SK-N-SH (cell line): ENCODE results near the gene WIPF2. TPM values are rescaled to one million over a fixed set of nuclear protein-coding genes. Genes with fewer than 3 reads are reported as not detected.

ENCODE experiments used
- CTCF ChIA-PET: fragments of 300-600, 350-600 bp; formaldehyde crosslinking; extraction: SDS; loops from one replicate; lab custom pipeline; 2021; lab: Yijun Ruan, JAX
- POLR2A ChIA-PET: fragments of 350-600 bp; sonication (Branson Sonifier 250); formaldehyde crosslinking; extraction: SDS; loops from one replicate; lab custom pipeline; 2020; ENCODE audit warnings: antibody characterized with exemption, inconsistent platforms; lab: Yijun Ruan, JAX
- DNase-seq: peaks from one replicate; pipeline ENCODE4 v3.0.0; 2012
- H2AFZ ChIP-seq: fragments of 200-600 bp; sonication (generic); 2 replicates; pipeline ENCODE4 v1.8.1; 2016; ENCODE audit warnings: antibody characterized with exemption, mild to moderate bottlenecking, low read depth
- H3F3A ChIP-seq: fragments of 200-600 bp; sonication (generic); replicated peaks from 2 replicates; pipeline ENCODE3; 2016; ENCODE audit warnings: antibody characterized with exemption, mild to moderate bottlenecking; ENCODE audit not compliant: insufficient read depth
- H3K27ac ChIP-seq, 2 experiments: fragments of 200-500 bp in 1 of 2; fragments of 200-600 bp in 1 of 2; sonication (Bioruptor generic) in 1 of 2; sonication (generic), shearing (Covaris generic) in 1 of 2; 2 replicates each; pipeline versions ENCODE4 v1.5.1 to v1.6.1; 2014 to 2016; ENCODE audit warnings: low read depth in 2 of 2, inconsistent platforms in 1 of 2, low read length in 1 of 2, mild to moderate bottlenecking in 1 of 2, mixed read lengths in 1 of 2
- H3K27me3 ChIP-seq: fragments of 200-600 bp; sonication (generic), shearing (Covaris generic); 2 replicates; pipeline ENCODE4 v1.6.1; 2016; ENCODE audit warnings: mixed run types; ENCODE audit not compliant: insufficient read depth
- H3K36me3 ChIP-seq, 2 experiments: fragments of 200-500 bp in 1 of 2; fragments of 200-600 bp in 1 of 2; sonication (Bioruptor generic) in 1 of 2; sonication (generic) in 1 of 2; replicated peaks in 1 of 2; 2 replicates each; pipeline versions ENCODE3 to v1.5.1; 2014 to 2016; ENCODE audit warnings: low read length in 1 of 2, mild to moderate bottlenecking in 1 of 2; ENCODE audit not compliant: insufficient read depth in 2 of 2, control insufficient read depth in 1 of 2
- H3K4me1 ChIP-seq, 2 experiments: fragments of 200-500 bp in 1 of 2; fragments of 200-600 bp in 1 of 2; sonication (Bioruptor generic) in 1 of 2; sonication (generic), shearing (Covaris generic) in 1 of 2; 2 replicates each; pipeline versions ENCODE4 v1.5.1 to v1.6.1; 2014 to 2016; ENCODE audit warnings: low read depth in 1 of 2, low read length in 1 of 2, mixed run types in 1 of 2; ENCODE audit not compliant: insufficient read depth in 2 of 2, control insufficient read depth in 1 of 2
- H3K4me2 ChIP-seq: fragments of 200-600 bp; sonication (generic), shearing (Covaris generic); 2 replicates; pipeline ENCODE4 v1.6.1; 2017; ENCODE audit warnings: mixed run types
- H3K4me3 ChIP-seq, 2 experiments: fragments of 200-500 bp in 1 of 2; fragments of 200-600 bp in 1 of 2; sonication (Bioruptor generic) in 1 of 2; sonication (generic), shearing (Covaris generic) in 1 of 2; 2 replicates each; pipeline versions ENCODE4 v1.5.1 to v1.8.1; 2014 to 2016; ENCODE audit warnings: low read depth in 2 of 2, inconsistent platforms in 1 of 2, low read length in 1 of 2, mild to moderate bottlenecking in 1 of 2, mixed read lengths in 1 of 2, moderate library complexity in 1 of 2
- H3K79me2 ChIP-seq: fragments of 200-600 bp; sonication (generic); 2 replicates; pipeline ENCODE4 v1.8.1; 2017; ENCODE audit warnings: mild to moderate bottlenecking; ENCODE audit not compliant: insufficient read depth
- H3K9ac ChIP-seq: fragments of 200-600 bp; sonication (generic); 2 replicates; pipeline ENCODE4 v1.6.1; 2017; ENCODE audit warnings: mixed run types
- H3K9me2 ChIP-seq: fragments of 200-600 bp; sonication (generic); 2 replicates; pipeline ENCODE4 v1.6.1; 2017; ENCODE audit warnings: mixed run types
- H3K9me3 ChIP-seq: fragments of 200-600 bp; sonication (generic); 2 replicates; pipeline ENCODE4 v1.6.1; 2017; ENCODE audit warnings: mixed run types, mild to moderate bottlenecking, moderate library complexity
- H4K20me1 ChIP-seq: fragments of 200-600 bp; sonication (generic); 2 replicates; pipeline ENCODE4 v1.6.1; 2017; ENCODE audit warnings: mild to moderate bottlenecking, mixed run types; ENCODE audit not compliant: insufficient read depth
- CHD2 ChIP-seq: fragments of 150-350 bp; IDR thresholded peaks from 2 replicates; pipeline ENCODE4 v1.6.1; 2018; ENCODE audit warnings: low read length; ENCODE audit not compliant: partially characterized antibody
- EP300 ChIP-seq, 2 experiments: IDR thresholded peaks; 2 replicates each; pipeline versions ENCODE4 v1.4.0 to v1.6.1; 2012; ENCODE audit warnings: borderline replicate concordance in 1 of 2, low read depth in 1 of 2, low read length in 1 of 2
- EZH2phosphoT487 ChIP-seq: fragments of 200-600 bp; sonication (generic); IDR thresholded peaks from 2 replicates; pipeline ENCODE4 v1.6.1; 2017; ENCODE audit warnings: low read depth, mixed run types, mild to moderate bottlenecking, antibody characterized with exemption, moderate library complexity, borderline replicate concordance
- FOSL2 ChIP-seq: IDR thresholded peaks from 2 replicates; pipeline ENCODE4 v1.4.0; 2012; ENCODE audit warnings: low read depth, mild to moderate bottlenecking, moderate library complexity, borderline replicate concordance
- GABPA ChIP-seq: IDR thresholded peaks from 2 replicates; pipeline ENCODE4 v1.4.0; 2012; ENCODE audit warnings: low read depth, mild to moderate bottlenecking
- GATA2 ChIP-seq: sonication (generic); formaldehyde crosslinking; IDR thresholded peaks from 2 replicates; pipeline ENCODE4 v1.5.0; 2020; ENCODE audit warnings: mild to moderate bottlenecking, missing genetic modification reagents
- JUND ChIP-seq: IDR thresholded peaks from 2 replicates; pipeline ENCODE4 v1.4.0; 2012
- MEF2A ChIP-seq: IDR thresholded peaks from 2 replicates; pipeline ENCODE4 v1.4.0; 2012; ENCODE audit warnings: low read depth, borderline replicate concordance
- POLR2AphosphoS5 ChIP-seq: IDR thresholded peaks from 2 replicates; pipeline ENCODE4 v1.6.1; 2012; ENCODE audit warnings: low read depth, low read length
- RXRA ChIP-seq: IDR thresholded peaks from 2 replicates; pipeline ENCODE4 v1.4.0; 2012; ENCODE audit warnings: low read depth, mild to moderate bottlenecking, borderline replicate concordance
- SMC3 ChIP-seq: IDR thresholded peaks from 2 replicates; pipeline ENCODE4 v1.6.1; 2012; ENCODE audit warnings: low read depth, low read length, improper control_type of control experiment
- TAF1 ChIP-seq: IDR thresholded peaks from 2 replicates; pipeline ENCODE4 v1.6.1; 2012; ENCODE audit warnings: low read depth, mild to moderate bottlenecking, low read length, moderate library complexity, borderline replicate concordance
- TEAD4 ChIP-seq: IDR thresholded peaks from 2 replicates; pipeline ENCODE4 v1.4.0; 2012; ENCODE audit warnings: mild to moderate bottlenecking, borderline replicate concordance; ENCODE audit not compliant: insufficient read depth
- YY1 ChIP-seq: IDR thresholded peaks from 2 replicates; pipeline ENCODE4 v1.4.0; 2012; ENCODE audit warnings: low read depth, mild to moderate bottlenecking
- WGBS: methylation state at CpG from one replicate; pipeline ENCODE4 v1.1.6; 2017; ENCODE audit warnings: low lambda C conversion rate; 5-methylcytosine and 5-hydroxymethylcytosine counted together
- polyA plus RNA-seq, 3 experiments: library from polyadenylated mRNA; depleted of rRNA; stranded (reverse); fragments of >200 nt; gene quantifications; 2 replicates each; pipeline ENCODE4 v1.2.3, GENCODE V29; 2012
- TF ChIP-seq, protein P1 (sequence below): IDR thresholded peaks from 2 replicates; pipeline ENCODE4 v1.4.0; 2012; ENCODE audit warnings: low read depth, borderline replicate concordance
- TF ChIP-seq, protein P2 (sequence below): IDR thresholded peaks from 2 replicates; pipeline ENCODE4; 2012
- TF ChIP-seq, protein P3 (sequence below): IDR thresholded peaks from 2 replicates; pipeline ENCODE4 v1.4.0; 2012; ENCODE audit warnings: low read depth

Gene WIPF2
- polyA plus RNA-seq, 1 of the 3 experiments (the other 2 are of a cell fraction): 6.8 TPM

DNA sequence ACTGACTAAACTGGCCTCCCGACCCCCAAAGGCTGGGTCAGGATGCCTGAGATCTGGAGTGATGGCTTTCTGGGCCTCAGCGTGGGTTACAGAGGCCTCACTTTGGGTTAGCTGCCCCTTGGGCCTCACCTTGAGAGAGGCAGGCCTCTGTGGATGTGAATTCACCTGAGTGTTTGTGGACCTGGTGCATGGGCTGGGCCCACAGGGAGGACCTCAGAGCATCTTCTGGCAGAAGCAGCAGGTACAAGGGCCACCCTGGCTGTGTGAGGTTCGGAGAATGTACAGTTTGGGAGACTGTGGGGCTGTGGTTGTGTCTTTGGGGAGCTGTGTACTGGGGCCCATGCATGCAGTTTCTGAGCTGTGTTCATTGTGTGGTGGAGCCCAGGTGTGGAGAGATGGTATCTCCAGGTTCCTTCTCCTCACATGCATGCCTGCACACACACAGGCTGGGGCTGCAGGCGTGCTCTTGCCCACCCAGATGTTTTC, 108.2 kb downstream of the WIPF2 start:
- no peak overlapping the region; the same call in 1 of the 2 replicates for H3K4me2 ChIP-seq
- no peak overlapping the region for H3K4me3 ChIP-seq
- peaks cover 98% of the 10 kb centered on the region for H3K79me2 ChIP-seq
- ChIA-PET POLR2A (interaction anchor here (0.8 to 1.6 kb wide), 2 partner anchors 16 to 24 kb away, joined by 3 to 6 read pairs; no protein-coding TSS in a partner anchor), CTCF (interaction anchor here (1.1 to 57.6 kb wide), 4 partner anchors 16 to 120 kb away, joined by 3 to 1706 read pairs (median 88); partner anchors contain the start of genes CDC6 and RARA)
- no peaks in the 10 kb centered on the region for H3K27me3 ChIP-seq
- no peak for DNase-seq
- H3K9ac ChIP-seq: no peak overlapping the region
- WGBS: 86% methylated on average over 1 of the region's 4 CpGs
- no peak overlapping the region for H2AFZ ChIP-seq
- peak overlapping the region in 1 of 2 experiments; percentile 45; a peak in 1 of 4 replicates for H3K27ac ChIP-seq
- H3K9me3 ChIP-seq: no peaks in the 10 kb centered on the region
- H4K20me1 ChIP-seq: peaks cover 73% of the 10 kb centered on the region
- peaks cover 24% of the 10 kb centered on the region for H3F3A ChIP-seq
- H3K9me2 ChIP-seq: no peaks in the 10 kb centered on the region
- H3K36me3 ChIP-seq: peaks cover 3 to 4% of the 10 kb centered on the region in 2 experiments
- no peak for TF ChIP-seq EZH2phosphoT487
- TF ChIP-seq SMC3: no peak
- no peak for TF ChIP-seq RXRA
- no peak for TF ChIP-seq GABPA
- TF ChIP-seq POLR2AphosphoS5: no peak
- no peak for TF ChIP-seq JUND
- TF ChIP-seq YY1: no peak
- no peak for TF ChIP-seq FOSL2
- TF ChIP-seq, protein P1, sequence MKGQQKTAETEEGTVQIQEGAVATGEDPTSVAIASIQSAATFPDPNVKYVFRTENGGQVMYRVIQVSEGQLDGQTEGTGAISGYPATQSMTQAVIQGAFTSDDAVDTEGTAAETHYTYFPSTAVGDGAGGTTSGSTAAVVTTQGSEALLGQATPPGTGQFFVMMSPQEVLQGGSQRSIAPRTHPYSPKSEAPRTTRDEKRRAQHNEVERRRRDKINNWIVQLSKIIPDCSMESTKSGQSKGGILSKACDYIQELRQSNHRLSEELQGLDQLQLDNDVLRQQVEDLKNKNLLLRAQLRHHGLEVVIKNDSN: no peak
- TF ChIP-seq CHD2: no peak
- TF ChIP-seq MEF2A: no peak
- TF ChIP-seq EP300 (IDR thresholded peaks at IDR 0.05; ENCODE audit: borderline replicate concordance in 1 of 2, low read depth in 1 of 2, low read length in 1 of 2): no peak
- no peak for TF ChIP-seq TAF1
- no peak for TF ChIP-seq TEAD4
- TF ChIP-seq, protein P2, sequence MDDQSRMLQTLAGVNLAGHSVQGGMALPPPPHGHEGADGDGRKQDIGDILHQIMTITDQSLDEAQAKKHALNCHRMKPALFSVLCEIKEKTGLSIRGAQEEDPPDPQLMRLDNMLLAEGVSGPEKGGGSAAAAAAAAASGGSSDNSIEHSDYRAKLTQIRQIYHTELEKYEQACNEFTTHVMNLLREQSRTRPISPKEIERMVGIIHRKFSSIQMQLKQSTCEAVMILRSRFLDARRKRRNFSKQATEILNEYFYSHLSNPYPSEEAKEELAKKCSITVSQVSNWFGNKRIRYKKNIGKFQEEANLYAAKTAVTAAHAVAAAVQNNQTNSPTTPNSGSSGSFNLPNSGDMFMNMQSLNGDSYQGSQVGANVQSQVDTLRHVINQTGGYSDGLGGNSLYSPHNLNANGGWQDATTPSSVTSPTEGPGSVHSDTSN: no peak
- TF ChIP-seq GATA2 (CRISPR knock-in tag): no peak
- TF ChIP-seq, protein P3, sequence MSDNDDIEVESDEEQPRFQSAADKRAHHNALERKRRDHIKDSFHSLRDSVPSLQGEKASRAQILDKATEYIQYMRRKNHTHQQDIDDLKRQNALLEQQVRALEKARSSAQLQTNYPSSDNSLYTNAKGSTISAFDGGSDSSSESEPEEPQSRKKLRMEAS: no peak
- TF ChIP-seq, all 33 proteins: peak for 0
- peaks cover 74 to 87% of the 10 kb centered on the region in 2 experiments for H3K4me1 ChIP-seq
